Measurements from ENCODE around the gene BUB3. TPM values are rescaled to one million over a fixed set of nuclear protein-coding genes. Genes with fewer than 3 reads are reported as not detected.
A peak's percentile ranks its signal among the peaks of the same experiment; 100 is the strongest.

The BUB3 gene
- total and polyA plus RNA-seq, 2 of the 13 experiments (the other 11 are each of a cell fraction or from before 2014, with no cell fraction given), result 174 to 188 TPM

DNA sequence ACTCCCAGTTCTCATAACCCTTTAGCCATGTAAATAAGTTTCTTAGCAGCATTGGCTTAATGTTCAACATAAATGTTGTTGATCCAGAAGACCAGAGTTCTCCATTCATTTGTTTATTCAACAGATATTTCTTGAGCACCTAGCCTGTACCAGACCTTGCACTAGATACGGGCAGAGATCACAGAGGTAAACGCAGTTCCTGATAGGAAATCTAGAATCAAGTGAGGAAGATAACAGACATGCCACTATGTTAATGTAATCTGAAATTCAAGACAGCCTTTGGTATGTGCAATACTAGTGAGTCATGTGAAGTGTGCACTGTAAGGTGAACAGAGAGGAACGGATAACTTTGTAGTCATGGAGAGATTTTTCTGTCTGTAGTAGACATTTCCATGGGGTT lies 3.0 kb downstream of the BUB3 start (continued):
- TF ChIP-seq, protein P1, sequence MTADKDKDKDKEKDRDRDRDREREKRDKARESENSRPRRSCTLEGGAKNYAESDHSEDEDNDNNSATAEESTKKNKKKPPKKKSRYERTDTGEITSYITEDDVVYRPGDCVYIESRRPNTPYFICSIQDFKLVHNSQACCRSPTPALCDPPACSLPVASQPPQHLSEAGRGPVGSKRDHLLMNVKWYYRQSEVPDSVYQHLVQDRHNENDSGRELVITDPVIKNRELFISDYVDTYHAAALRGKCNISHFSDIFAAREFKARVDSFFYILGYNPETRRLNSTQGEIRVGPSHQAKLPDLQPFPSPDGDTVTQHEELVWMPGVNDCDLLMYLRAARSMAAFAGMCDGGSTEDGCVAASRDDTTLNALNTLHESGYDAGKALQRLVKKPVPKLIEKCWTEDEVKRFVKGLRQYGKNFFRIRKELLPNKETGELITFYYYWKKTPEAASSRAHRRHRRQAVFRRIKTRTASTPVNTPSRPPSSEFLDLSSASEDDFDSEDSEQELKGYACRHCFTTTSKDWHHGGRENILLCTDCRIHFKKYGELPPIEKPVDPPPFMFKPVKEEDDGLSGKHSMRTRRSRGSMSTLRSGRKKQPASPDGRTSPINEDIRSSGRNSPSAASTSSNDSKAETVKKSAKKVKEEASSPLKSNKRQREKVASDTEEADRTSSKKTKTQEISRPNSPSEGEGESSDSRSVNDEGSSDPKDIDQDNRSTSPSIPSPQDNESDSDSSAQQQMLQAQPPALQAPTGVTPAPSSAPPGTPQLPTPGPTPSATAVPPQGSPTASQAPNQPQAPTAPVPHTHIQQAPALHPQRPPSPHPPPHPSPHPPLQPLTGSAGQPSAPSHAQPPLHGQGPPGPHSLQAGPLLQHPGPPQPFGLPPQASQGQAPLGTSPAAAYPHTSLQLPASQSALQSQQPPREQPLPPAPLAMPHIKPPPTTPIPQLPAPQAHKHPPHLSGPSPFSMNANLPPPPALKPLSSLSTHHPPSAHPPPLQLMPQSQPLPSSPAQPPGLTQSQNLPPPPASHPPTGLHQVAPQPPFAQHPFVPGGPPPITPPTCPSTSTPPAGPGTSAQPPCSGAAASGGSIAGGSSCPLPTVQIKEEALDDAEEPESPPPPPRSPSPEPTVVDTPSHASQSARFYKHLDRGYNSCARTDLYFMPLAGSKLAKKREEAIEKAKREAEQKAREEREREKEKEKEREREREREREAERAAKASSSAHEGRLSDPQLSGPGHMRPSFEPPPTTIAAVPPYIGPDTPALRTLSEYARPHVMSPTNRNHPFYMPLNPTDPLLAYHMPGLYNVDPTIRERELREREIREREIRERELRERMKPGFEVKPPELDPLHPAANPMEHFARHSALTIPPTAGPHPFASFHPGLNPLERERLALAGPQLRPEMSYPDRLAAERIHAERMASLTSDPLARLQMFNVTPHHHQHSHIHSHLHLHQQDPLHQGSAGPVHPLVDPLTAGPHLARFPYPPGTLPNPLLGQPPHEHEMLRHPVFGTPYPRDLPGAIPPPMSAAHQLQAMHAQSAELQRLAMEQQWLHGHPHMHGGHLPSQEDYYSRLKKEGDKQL (CRISPR knock-in tag; IDR thresholded peaks at IDR 0.05; ENCODE audit: low read depth), result no peak
- TF ChIP-seq ISX (CRISPR knock-in tag; conservative IDR thresholded peaks at IDR 0.05) (no peak), DR1 (CRISPR knock-in tag; IDR thresholded peaks at IDR 0.05) (no peak), MZF1 (CRISPR knock-in tag; IDR thresholded peaks at IDR 0.05; ENCODE audit: borderline replicate concordance) (no peak), ZNF207 (IDR thresholded peaks at IDR 0.05; ENCODE audit: borderline replicate concordance) (no peak), ZFY (CRISPR knock-in tag; IDR thresholded peaks at IDR 0.05) (no peak), MEIS2 (CRISPR knock-in tag; IDR thresholded peaks at IDR 0.05) (no peak), ZNF569 (CRISPR knock-in tag; IDR thresholded peaks at IDR 0.05; ENCODE audit: borderline replicate concordance) (no peak), POLR2AphosphoS2 (IDR thresholded peaks at IDR 0.05; ENCODE audit: low read depth, low read length) (no peak), PCBP1 (IDR thresholded peaks at IDR 0.05; ENCODE audit: borderline replicate concordance, low read depth, low read length) (no peak), KAT8 (CRISPR knock-in tag; IDR thresholded peaks at IDR 0.05) (0 out of 2 replicates have a peak, but pooled peaks have one; percentile 18), ZNF451 (CRISPR knock-in tag; IDR thresholded peaks at IDR 0.05) (no peak), WIZ (CRISPR knock-in tag; IDR thresholded peaks at IDR 0.05) (no peak), SP1 (IDR thresholded peaks at IDR 0.05) (no peak), SP1 (CRISPR knock-in tag; IDR thresholded peaks at IDR 0.05) (no peak), PPARG (CRISPR knock-in tag; conservative IDR thresholded peaks at IDR 0.05) (0 out of 2 replicates have a peak, but pooled peaks have one; percentile 10), MEIS1 (CRISPR knock-in tag; IDR thresholded peaks at IDR 0.05; ENCODE audit: borderline replicate concordance) (no peak)
- TF ChIP-seq, protein P2, sequence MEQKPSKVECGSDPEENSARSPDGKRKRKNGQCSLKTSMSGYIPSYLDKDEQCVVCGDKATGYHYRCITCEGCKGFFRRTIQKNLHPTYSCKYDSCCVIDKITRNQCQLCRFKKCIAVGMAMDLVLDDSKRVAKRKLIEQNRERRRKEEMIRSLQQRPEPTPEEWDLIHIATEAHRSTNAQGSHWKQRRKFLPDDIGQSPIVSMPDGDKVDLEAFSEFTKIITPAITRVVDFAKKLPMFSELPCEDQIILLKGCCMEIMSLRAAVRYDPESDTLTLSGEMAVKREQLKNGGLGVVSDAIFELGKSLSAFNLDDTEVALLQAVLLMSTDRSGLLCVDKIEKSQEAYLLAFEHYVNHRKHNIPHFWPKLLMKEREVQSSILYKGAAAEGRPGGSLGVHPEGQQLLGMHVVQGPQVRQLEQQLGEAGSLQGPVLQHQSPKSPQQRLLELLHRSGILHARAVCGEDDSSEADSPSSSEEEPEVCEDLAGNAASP (CRISPR knock-in tag; IDR thresholded peaks at IDR 0.05; ENCODE audit: borderline replicate concordance), result no peak
- TF ChIP-seq, protein P3, sequence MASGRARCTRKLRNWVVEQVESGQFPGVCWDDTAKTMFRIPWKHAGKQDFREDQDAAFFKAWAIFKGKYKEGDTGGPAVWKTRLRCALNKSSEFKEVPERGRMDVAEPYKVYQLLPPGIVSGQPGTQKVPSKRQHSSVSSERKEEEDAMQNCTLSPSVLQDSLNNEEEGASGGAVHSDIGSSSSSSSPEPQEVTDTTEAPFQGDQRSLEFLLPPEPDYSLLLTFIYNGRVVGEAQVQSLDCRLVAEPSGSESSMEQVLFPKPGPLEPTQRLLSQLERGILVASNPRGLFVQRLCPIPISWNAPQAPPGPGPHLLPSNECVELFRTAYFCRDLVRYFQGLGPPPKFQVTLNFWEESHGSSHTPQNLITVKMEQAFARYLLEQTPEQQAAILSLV (CRISPR knock-in tag; IDR thresholded peaks at IDR 0.05; ENCODE audit: borderline replicate concordance), result no peak
- TF ChIP-seq, protein P4, sequence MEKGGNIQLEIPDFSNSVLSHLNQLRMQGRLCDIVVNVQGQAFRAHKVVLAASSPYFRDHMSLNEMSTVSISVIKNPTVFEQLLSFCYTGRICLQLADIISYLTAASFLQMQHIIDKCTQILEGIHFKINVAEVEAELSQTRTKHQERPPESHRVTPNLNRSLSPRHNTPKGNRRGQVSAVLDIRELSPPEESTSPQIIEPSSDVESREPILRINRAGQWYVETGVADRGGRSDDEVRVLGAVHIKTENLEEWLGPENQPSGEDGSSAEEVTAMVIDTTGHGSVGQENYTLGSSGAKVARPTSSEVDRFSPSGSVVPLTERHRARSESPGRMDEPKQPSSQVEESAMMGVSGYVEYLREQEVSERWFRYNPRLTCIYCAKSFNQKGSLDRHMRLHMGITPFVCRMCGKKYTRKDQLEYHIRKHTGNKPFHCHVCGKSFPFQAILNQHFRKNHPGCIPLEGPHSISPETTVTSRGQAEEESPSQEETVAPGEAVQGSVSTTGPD (CRISPR knock-in tag; IDR thresholded peaks at IDR 0.05), result no peak
- TF ChIP-seq, protein P5, sequence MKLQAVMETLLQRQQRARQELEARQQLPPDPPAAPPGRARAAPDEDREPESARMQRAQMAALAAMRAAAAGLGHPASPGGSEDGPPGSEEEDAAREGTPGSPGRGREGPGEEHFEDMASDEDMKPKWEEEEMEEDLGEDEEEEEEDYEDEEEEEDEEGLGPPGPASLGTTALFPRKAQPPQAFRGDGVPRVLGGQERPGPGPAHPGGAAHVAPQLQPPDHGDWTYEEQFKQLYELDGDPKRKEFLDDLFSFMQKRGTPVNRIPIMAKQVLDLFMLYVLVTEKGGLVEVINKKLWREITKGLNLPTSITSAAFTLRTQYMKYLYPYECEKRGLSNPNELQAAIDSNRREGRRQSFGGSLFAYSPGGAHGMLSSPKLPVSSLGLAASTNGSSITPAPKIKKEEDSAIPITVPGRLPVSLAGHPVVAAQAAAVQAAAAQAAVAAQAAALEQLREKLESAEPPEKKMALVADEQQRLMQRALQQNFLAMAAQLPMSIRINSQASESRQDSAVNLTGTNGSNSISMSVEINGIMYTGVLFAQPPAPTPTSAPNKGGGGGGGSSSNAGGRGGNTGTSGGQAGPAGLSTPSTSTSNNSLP (IDR thresholded peaks at IDR 0.05; ENCODE audit: low read depth, low read length), result peak; percentile 59; the same call in 1 of the 2 replicates

Data from HepG2 (cell line).